GM12892 (cell line): ENCODE data around the gene FAM107B.

Experiments used
- POLR2A ChIP-seq: IDR thresholded peaks from 2 replicates; pipeline ENCODE4 v1.6.1; 2011; ENCODE audit warnings: low read depth, low read length, control low read depth
- POLR2AphosphoS5 ChIP-seq: IDR thresholded peaks from 2 replicates; pipeline ENCODE4 v1.6.1; 2011; ENCODE audit warnings: low read depth, low read length, control low read depth
- TAF1 ChIP-seq: IDR thresholded peaks from 2 replicates; pipeline ENCODE4 v1.6.1; 2011; ENCODE audit warnings: low read depth, mild to moderate bottlenecking, control low read depth, low read length, borderline replicate concordance

GRCh38 chr10:14664345-14664744, 110.4 kb downstream of the FAM107B start:
- TF ChIP-seq POLR2A (no peak), POLR2AphosphoS5 (no peak), TAF1 (no peak)
